WTC11 (cell line): ENCODE measurements around the gene NRXN3.

Experiments used
- IRF1 ChIP-seq: sonication (generic); formaldehyde crosslinking; IDR thresholded peaks from 2 replicates; pipeline ENCODE4 v1.8.0; 2023; ENCODE audit warnings: missing genetic modification reagents
- JUN ChIP-seq: sonication (generic); formaldehyde crosslinking; IDR thresholded peaks from 2 replicates; pipeline ENCODE4 v1.8.0; 2023; ENCODE audit warnings: mild to moderate bottlenecking, missing genetic modification reagents
- PREB ChIP-seq: sonication (generic); formaldehyde crosslinking; IDR thresholded peaks from 2 replicates; pipeline ENCODE4 v1.8.1; 2022; ENCODE audit warnings: mild to moderate bottlenecking, missing genetic modification reagents, moderate library complexity, borderline replicate concordance
- PRRX2 ChIP-seq: fragments of 250-450 bp; sonication (Bioruptor Pico); IDR thresholded peaks from 2 replicates; pipeline ENCODE4 v1.8.0; 2021; ENCODE audit warnings: mild to moderate bottlenecking
- TP53 ChIP-seq: sonication (generic); formaldehyde crosslinking; IDR thresholded peaks from 2 replicates; pipeline ENCODE4 v1.8.1; 2023; ENCODE audit warnings: mild to moderate bottlenecking, missing genetic modification reagents
- USF2 ChIP-seq: sonication (generic); formaldehyde crosslinking; IDR thresholded peaks from 2 replicates; pipeline ENCODE4 v1.8.1; 2023; ENCODE audit warnings: mild to moderate bottlenecking, missing genetic modification reagents, moderate library complexity
- ZBTB21 ChIP-seq: sonication (generic); formaldehyde crosslinking; IDR thresholded peaks from 2 replicates; pipeline ENCODE4 v1.8.1; 2023; ENCODE audit warnings: mild to moderate bottlenecking, missing genetic modification reagents, borderline replicate concordance
- TF ChIP-seq, protein P1 (sequence below): sonication (generic); formaldehyde crosslinking; conservative IDR thresholded peaks from 2 replicates; pipeline ENCODE4 v1.8.1; 2022; ENCODE audit warnings: mild to moderate bottlenecking, missing genetic modification reagents
- TF ChIP-seq, protein P2 (sequence below): sonication (generic); formaldehyde crosslinking; IDR thresholded peaks from 2 replicates; pipeline ENCODE4 v1.8.1; 2022; ENCODE audit warnings: low read depth, missing genetic modification reagents, borderline replicate concordance
- TF ChIP-seq, protein P3 (sequence below): fragments of 200-600 bp; IDR thresholded peaks from 2 replicates; pipeline ENCODE4 v1.8.0; 2022; ENCODE audit warnings: antibody characterized with exemption

- TF ChIP-seq, protein P1, sequence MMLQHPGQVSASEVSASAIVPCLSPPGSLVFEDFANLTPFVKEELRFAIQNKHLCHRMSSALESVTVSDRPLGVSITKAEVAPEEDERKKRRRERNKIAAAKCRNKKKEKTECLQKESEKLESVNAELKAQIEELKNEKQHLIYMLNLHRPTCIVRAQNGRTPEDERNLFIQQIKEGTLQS (CRISPR knock-in tag): no peak
- TF ChIP-seq, protein P2, sequence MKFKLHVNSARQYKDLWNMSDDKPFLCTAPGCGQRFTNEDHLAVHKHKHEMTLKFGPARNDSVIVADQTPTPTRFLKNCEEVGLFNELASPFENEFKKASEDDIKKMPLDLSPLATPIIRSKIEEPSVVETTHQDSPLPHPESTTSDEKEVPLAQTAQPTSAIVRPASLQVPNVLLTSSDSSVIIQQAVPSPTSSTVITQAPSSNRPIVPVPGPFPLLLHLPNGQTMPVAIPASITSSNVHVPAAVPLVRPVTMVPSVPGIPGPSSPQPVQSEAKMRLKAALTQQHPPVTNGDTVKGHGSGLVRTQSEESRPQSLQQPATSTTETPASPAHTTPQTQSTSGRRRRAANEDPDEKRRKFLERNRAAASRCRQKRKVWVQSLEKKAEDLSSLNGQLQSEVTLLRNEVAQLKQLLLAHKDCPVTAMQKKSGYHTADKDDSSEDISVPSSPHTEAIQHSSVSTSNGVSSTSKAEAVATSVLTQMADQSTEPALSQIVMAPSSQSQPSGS: no peak
- no peak for TF ChIP-seq PRRX2 (CRISPR knock-in tag)
- no peak for TF ChIP-seq JUN
- TF ChIP-seq, protein P3, sequence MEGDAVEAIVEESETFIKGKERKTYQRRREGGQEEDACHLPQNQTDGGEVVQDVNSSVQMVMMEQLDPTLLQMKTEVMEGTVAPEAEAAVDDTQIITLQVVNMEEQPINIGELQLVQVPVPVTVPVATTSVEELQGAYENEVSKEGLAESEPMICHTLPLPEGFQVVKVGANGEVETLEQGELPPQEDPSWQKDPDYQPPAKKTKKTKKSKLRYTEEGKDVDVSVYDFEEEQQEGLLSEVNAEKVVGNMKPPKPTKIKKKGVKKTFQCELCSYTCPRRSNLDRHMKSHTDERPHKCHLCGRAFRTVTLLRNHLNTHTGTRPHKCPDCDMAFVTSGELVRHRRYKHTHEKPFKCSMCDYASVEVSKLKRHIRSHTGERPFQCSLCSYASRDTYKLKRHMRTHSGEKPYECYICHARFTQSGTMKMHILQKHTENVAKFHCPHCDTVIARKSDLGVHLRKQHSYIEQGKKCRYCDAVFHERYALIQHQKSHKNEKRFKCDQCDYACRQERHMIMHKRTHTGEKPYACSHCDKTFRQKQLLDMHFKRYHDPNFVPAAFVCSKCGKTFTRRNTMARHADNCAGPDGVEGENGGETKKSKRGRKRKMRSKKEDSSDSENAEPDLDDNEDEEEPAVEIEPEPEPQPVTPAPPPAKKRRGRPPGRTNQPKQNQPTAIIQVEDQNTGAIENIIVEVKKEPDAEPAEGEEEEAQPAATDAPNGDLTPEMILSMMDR: no peak
- TF ChIP-seq USF2 (CRISPR knock-in tag): no peak
- no peak for TF ChIP-seq IRF1 (CRISPR knock-in tag)
- no peak for TF ChIP-seq PREB (CRISPR knock-in tag)
- TF ChIP-seq TP53 (CRISPR knock-in tag): no peak
- no peak for TF ChIP-seq ZBTB21
Measured at GRCh38 chr14:79342942-79343341, 1172.8 kb downstream of the NRXN3 start.
